Cardiac fibroblast (primary cell): Measurements from ENCODE around the gene SLC28A1.

Source experiments
- DNase-seq, 2 donors: peaks; one replicate each; pipeline versions ENCODE4 v3.0.0 to v3.0.0-alpha.2; 2010; ENCODE audit warnings: low read depth in 2 of 2
- H3K4me3 ChIP-seq, 2 donors: replicated peaks in 1 of 2; 1 replicate in 1 of 2; 2 replicates in 1 of 2; pipeline ENCODE4 v1.5.1; 2011; ENCODE audit warnings: low read depth in 2 of 2, low read length in 2 of 2, mild to moderate bottlenecking in 2 of 2, moderate library complexity in 1 of 2
- TF ChIP-seq, protein P1 (sequence below): IDR thresholded peaks from one replicate; pipeline ENCODE4 v1.5.1; 2011; ENCODE audit warnings: low read depth, mild to moderate bottlenecking, low read length, inconsistent platforms

Gene SLC28A1

DNA sequence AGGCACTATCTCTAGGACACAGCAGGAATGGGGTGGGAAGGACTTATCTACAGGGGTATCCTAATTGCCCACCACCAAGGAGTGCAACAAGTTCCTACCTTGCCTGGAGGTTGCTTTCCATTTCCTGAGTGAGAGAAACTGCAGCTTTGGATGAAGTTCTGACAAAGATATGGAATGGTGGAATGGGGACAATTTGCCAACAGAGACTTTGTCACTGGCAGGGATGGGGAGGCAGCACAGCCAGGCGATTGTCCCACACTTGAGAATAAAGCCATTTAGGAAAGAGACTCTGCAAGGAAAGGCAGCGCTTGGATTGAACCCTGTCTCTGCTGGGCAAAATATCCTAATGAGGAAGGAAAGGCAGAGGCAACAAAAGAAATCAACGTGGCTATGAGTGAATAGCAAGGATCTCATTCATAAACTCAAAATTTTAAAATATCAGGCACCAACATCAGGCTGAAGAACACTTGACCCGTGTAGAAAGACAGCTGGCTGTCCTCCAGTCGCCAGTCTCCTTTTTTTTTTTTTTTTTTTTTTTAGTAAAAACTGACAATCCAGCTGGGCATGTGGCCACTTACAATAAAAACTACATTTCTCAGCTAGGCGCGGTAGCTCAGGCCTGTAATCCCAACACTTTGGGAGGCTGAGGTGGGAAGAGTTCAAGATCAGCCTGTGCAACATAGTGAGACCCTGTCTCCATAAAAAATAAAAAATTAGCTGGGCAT, 65.5 kb downstream of the SLC28A1 start:
- no peak overlapping the region for H3K4me3 ChIP-seq
- peak; percentile 21 to 26 for DNase-seq
- TF ChIP-seq, protein P1, sequence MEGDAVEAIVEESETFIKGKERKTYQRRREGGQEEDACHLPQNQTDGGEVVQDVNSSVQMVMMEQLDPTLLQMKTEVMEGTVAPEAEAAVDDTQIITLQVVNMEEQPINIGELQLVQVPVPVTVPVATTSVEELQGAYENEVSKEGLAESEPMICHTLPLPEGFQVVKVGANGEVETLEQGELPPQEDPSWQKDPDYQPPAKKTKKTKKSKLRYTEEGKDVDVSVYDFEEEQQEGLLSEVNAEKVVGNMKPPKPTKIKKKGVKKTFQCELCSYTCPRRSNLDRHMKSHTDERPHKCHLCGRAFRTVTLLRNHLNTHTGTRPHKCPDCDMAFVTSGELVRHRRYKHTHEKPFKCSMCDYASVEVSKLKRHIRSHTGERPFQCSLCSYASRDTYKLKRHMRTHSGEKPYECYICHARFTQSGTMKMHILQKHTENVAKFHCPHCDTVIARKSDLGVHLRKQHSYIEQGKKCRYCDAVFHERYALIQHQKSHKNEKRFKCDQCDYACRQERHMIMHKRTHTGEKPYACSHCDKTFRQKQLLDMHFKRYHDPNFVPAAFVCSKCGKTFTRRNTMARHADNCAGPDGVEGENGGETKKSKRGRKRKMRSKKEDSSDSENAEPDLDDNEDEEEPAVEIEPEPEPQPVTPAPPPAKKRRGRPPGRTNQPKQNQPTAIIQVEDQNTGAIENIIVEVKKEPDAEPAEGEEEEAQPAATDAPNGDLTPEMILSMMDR = no peak

DNA sequence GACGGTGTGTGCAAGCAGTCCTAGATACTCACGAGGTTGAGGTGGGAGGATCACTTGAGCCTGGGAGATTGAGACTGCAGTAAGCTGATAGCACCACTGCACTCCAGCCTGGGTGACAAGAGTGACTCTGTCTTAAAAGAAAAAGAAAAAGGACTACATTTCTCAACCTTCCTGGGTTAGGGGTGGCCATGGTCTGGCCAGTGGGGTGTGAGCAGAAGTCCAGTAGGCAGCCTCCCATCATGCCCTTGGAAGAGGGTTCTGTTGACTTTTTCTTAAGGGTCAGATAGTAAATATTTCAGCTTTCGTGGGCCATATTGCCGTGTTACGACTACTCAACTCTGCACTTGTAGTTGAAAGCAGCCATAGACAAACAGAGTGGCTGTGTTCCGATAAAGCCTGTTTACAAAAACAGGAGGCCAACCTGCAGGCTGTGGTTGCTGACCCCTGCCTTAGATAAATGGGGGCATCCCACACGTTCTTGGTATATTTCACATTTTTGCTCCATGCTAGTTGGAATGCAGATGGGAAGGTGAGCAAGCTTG, 66.2 kb downstream of the SLC28A1 start:
- H3K4me3 ChIP-seq = no peak overlapping the region
- DNase-seq = no peak
- TF ChIP-seq, protein P1 = no peak

DNA sequence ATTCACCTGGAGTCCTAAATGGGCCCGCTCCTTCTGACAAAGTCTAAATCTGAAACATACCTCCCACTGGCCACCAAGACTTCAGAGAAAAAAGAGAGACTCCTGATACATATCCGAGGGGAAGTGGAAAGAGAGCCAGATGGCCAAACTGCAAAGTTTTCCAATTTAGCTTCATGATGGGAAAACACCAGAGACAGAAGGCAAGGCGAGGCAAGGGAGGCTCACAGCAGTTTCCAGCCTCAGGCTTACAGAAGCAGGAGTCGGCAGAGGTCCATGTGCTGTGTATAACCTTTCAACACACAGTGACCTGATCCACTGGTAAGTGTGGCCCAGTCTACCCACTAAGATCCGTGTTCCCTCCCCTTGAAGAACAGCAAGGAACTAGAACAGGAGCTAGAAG, 67.3 kb downstream of the SLC28A1 start:
- TF ChIP-seq, protein P1 = no peak
- no peak for DNase-seq
- H3K4me3 ChIP-seq = no peak overlapping the region

DNA sequence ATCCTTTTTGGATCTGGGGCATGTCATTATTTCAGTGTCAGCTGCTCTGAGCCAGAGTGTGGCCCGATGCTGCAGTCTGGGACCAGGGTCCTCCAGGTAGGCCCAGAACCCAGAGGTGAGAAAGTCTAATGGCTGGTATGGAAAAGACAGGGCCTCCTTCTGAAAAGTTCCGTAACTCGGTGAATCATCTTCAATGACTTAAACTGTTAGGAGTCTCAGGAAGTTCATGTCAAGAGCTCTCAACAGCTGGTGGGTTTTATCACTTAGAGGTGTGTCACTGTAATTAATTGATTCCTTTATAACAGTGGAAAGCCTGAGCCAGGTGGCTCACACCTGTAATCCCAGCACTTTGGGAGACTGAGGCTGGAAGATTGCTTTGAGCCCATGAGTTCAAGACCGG, 68.7 kb downstream of the SLC28A1 start:
- H3K4me3 ChIP-seq = no peak overlapping the region
- peak in 1 of 2 donors; percentile 66 for DNase-seq
- TF ChIP-seq, protein P1 = no peak

DNA sequence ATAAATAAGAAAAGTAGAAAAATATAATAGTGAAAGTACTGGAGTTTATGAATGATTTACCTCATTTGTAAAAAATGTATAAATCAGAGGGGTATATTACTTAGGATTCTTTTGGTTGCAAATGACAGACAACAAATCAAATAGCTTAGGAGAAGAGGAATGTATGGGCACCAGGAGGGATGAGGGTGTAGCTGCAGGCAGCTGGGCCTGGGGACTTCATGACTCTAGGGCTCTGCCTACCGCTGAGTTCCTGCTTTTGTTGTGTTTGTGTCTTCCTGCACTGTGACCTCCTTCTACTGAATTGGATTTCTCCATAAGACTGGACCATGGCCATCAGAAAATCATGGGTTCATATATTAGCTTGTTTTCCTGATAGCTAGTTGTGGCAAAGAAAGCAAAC, 69.3 kb downstream of the SLC28A1 start:
- no peak for DNase-seq
- H3K4me3 ChIP-seq = no peak overlapping the region
- TF ChIP-seq, protein P1 = no peak

DNA sequence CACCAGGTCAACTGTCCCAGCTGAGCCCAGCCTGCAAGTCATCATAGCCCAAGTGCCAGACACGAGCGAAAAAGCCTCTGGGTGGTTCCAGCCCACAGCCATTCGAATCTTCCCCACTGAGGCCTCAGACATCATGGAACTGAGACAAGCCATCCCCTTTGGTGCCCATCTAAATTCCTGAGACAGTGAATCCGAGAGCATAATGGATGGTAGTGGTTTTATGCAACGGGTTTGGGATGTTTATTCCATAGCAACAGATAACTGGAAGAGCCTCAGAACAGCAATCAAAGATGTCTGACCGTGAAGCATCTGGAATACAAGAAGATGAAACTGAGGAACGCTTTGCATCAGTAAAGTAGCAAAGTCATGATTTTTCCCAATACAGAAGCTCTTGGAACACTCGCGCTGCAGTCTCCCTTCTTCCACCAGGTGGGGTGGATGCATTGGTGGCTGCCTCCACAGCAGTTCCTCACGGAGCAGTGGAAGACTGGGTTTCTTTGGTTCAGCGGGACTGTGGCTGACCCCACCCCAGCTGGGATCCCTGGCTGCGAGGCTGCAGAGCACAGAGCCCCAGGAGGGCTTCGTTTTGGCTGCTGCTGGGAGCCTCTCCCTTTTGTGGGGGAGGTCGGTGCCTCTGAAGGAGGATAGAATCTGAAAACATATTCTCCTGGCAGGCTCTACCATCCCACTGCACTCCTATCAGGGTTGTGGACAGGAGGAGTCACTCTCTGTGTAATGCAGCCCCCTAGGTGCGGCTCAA, 70.8 kb downstream of the SLC28A1 start:
- H3K4me3 ChIP-seq = peak overlapping the region; percentile 8 to 41
- peak; percentile 84 to 85 for DNase-seq

More for the DNA sequence above, 70.8 kb downstream of the SLC28A1 start:
- TF ChIP-seq, protein P1 = peak; percentile 95
